Measurements from ENCODE around the gene CLDN8.

- no peak for TF ChIP-seq ETV6 (conservative IDR thresholded peaks at IDR 0.05 in 1 of 2, IDR thresholded peaks at IDR 0.05 in 1 of 2; ENCODE audit: borderline replicate concordance in 1 of 2, low read depth in 1 of 2)
- TF ChIP-seq CTCF (IDR thresholded peaks at IDR 0.05 in 2 of 3, conservative IDR thresholded peaks at IDR 0.05 in 1 of 3; ENCODE audit: control insufficient read depth in 2 of 3, extremely low read depth in 1 of 3, insufficient read depth in 1 of 3, low read depth in 3 of 3, low read length in 3 of 3) = no peak; a peak in 1 of 6 replicates
- no peak for TF ChIP-seq ELK1 (IDR thresholded peaks at IDR 0.05; ENCODE audit: low read depth, low read length)
- no peak for TF ChIP-seq POLR2A (IDR thresholded peaks at IDR 0.05; ENCODE audit: low read depth, low read length)
Measured at GRCh38 chr21:30257773-30258172, 41.9 kb upstream of the CLDN8 start.
